ENCODE measurements around the gene DCAF7.

Gene DCAF7

GRCh38 chr17:63634163-63634562 lies 83.9 kb downstream of the DCAF7 start:
- no peak for DNase-seq

GRCh38 chr17:63634816-63635215 lies 84.5 kb downstream of the DCAF7 start:
- DNase-seq = no peak

- DNase-seq = no peak
These were observed 85.0 kb downstream of the DCAF7 start for GRCh38 chr17:63635290-63635689.

- DNase-seq = no peak
These were observed 85.5 kb downstream of the DCAF7 start for GRCh38 chr17:63635787-63636186.

GRCh38 chr17:63639125-63639524 lies 88.8 kb downstream of the DCAF7 start:
- DNase-seq = no peak

- no peak for DNase-seq
These were observed 89.8 kb downstream of the DCAF7 start for GRCh38 chr17:63640038-63640437.

GRCh38 chr17:63641692-63642448 lies 91.6 kb downstream of the DCAF7 start:
- no peak for DNase-seq
